IMR-90 (cell line): ENCODE data around the gene TMEM86B. TPM values are rescaled to one million over a fixed set of nuclear protein-coding genes. Genes with fewer than 3 reads are reported as not detected.

Experiments
- ATAC-seq: fragments of 200-7000 bp; cut with Tn5 transposase; 2 replicates; pipeline ENCODE4 v1.9.1; 2020; ENCODE audit warnings: low read depth, mild to moderate bottlenecking, moderate library complexity
- BruUV-seq: library from RNA; stranded (reverse); fragments of 400-500 nt; replicated peaks from 2 replicates; lab custom pipeline; 2021; lab: Mats Ljungman, UMichigan
- CTCF ChIA-PET: fragments of 300-600 bp; formaldehyde crosslinking; extraction: SDS; loops from one replicate; lab custom pipeline; 2021; ENCODE audit warnings: antibody characterized with exemption; lab: Yijun Ruan, JAX
- POLR2A ChIA-PET: fragments of 300-600 bp; sonication (Branson Sonifier 250); formaldehyde crosslinking; loops from one replicate; lab custom pipeline; 2022; ENCODE audit warnings: antibody characterized with exemption; ENCODE audit not compliant: unreplicated experiment; lab: Charles Lee
- DNase-seq: peaks from one replicate; pipeline ENCODE4 v3.0.0; 2013
- H2AFZ ChIP-seq: replicated peaks from 2 replicates; pipeline ENCODE3; 2013; ENCODE audit warnings: low read length, mild to moderate bottlenecking; ENCODE audit not compliant: poor library complexity
- H2AK5ac ChIP-seq: 2 replicates; pipeline ENCODE4 v1.6.1; 2013; ENCODE audit warnings: low read depth, low read length, inconsistent platforms
- H2AK9ac ChIP-seq: replicated peaks from 2 replicates; pipeline ENCODE3; 2013; ENCODE audit warnings: mild to moderate bottlenecking, low read depth, low read length, moderate library complexity; ENCODE audit not compliant: poor library complexity
- H2BK120ac ChIP-seq: 2 replicates; pipeline ENCODE4 v1.6.1; 2013; ENCODE audit warnings: low read depth, low read length, inconsistent platforms
- H2BK15ac ChIP-seq: 3 replicates; pipeline ENCODE4 v1.6.1; 2013; ENCODE audit warnings: low read depth, low read length, inconsistent platforms
- H2BK20ac ChIP-seq: 2 replicates; pipeline ENCODE4 v1.6.1; 2013; ENCODE audit warnings: low read depth, mild to moderate bottlenecking, inconsistent platforms, low read length, moderate library complexity
- H2BK5ac ChIP-seq: 2 replicates; pipeline ENCODE4 v1.6.1; 2013; ENCODE audit warnings: mild to moderate bottlenecking, low read depth, low read length, inconsistent platforms; ENCODE audit not compliant: poor library complexity, severe bottlenecking
- H3K14ac ChIP-seq: replicated peaks from 2 replicates; pipeline ENCODE4 v1.6.1; 2013; ENCODE audit warnings: low read depth, low read length, inconsistent platforms
- H3K18ac ChIP-seq: 2 replicates; pipeline ENCODE4 v1.6.1; 2013; ENCODE audit warnings: low read depth, low read length, control low read depth
- H3K23ac ChIP-seq: 2 replicates; pipeline ENCODE4 v1.6.1; 2013; ENCODE audit warnings: low read depth, low read length, inconsistent platforms
- H3K27ac ChIP-seq: 2 replicates; pipeline ENCODE4 v1.5.1; 2013; ENCODE audit warnings: mild to moderate bottlenecking, control low read depth, low read length; ENCODE audit not compliant: insufficient read depth
- H3K27me3 ChIP-seq: 2 replicates; pipeline ENCODE4 v1.6.1; 2013; ENCODE audit warnings: low read length; ENCODE audit not compliant: control insufficient read depth, insufficient read depth
- H3K36me3 ChIP-seq: 2 replicates; pipeline ENCODE4 v1.6.1; 2013; ENCODE audit warnings: low read length, mixed read lengths; ENCODE audit not compliant: control insufficient read depth, insufficient read depth
- H3K4ac ChIP-seq: 2 replicates; pipeline ENCODE4 v1.6.1; 2013; ENCODE audit warnings: low read depth, low read length, inconsistent platforms
- H3K4me1 ChIP-seq: 2 replicates; pipeline ENCODE4 v1.6.1; 2013; ENCODE audit warnings: low read length, mixed read lengths; ENCODE audit not compliant: control insufficient read depth, insufficient read depth
- H3K4me2 ChIP-seq: 2 replicates; pipeline ENCODE4 v1.6.1; 2013; ENCODE audit warnings: low read depth, mild to moderate bottlenecking, control low read depth, low read length, moderate library complexity
- H3K4me3 ChIP-seq: 2 replicates; pipeline ENCODE4 v1.5.1; 2013; ENCODE audit warnings: low read depth, mild to moderate bottlenecking, control low read depth, low read length, moderate library complexity; ENCODE audit not compliant: insufficient read depth
- H3K56ac ChIP-seq: 2 replicates; pipeline ENCODE4 v1.6.1; 2013; ENCODE audit warnings: low read length, inconsistent platforms; ENCODE audit not compliant: insufficient read depth; ENCODE audit errors: extremely low read depth
- H3K79me1 ChIP-seq, 2 experiments: 2 replicates each; pipeline ENCODE4 v1.6.1; 2013; ENCODE audit warnings: low read length in 2 of 2, inconsistent platforms in 1 of 2, low read depth in 1 of 2
- H3K9ac ChIP-seq: 2 replicates; pipeline ENCODE4 v1.6.1; 2013; ENCODE audit warnings: low read depth, low read length, control low read depth
- H3K9me1 ChIP-seq: 2 replicates; pipeline ENCODE4 v1.6.1; 2013; ENCODE audit warnings: low read length, inconsistent platforms; ENCODE audit not compliant: insufficient read depth
- H3K9me3 ChIP-seq: 2 replicates; pipeline ENCODE4 v1.6.1; 2013; ENCODE audit warnings: low read length; ENCODE audit not compliant: control insufficient read depth, insufficient read depth
- H4K20me1 ChIP-seq: 2 replicates; pipeline ENCODE4 v1.6.1; 2013; ENCODE audit warnings: low read length, inconsistent platforms; ENCODE audit not compliant: insufficient read depth
- H4K5ac ChIP-seq: 2 replicates; pipeline ENCODE4 v1.6.1; 2013; ENCODE audit warnings: mild to moderate bottlenecking, low read depth, low read length, control low read depth
- H4K8ac ChIP-seq, 2 experiments: 2 replicates each; pipeline ENCODE4 v1.6.1; 2013; ENCODE audit warnings: low read depth in 2 of 2, low read length in 2 of 2, control low read depth in 1 of 2, inconsistent platforms in 1 of 2
- H4K91ac ChIP-seq: 2 replicates; pipeline ENCODE4 v1.6.1; 2013; ENCODE audit warnings: low read depth, low read length, inconsistent platforms; ENCODE audit not compliant: insufficient read depth
- MAFK ChIP-seq: IDR thresholded peaks from 2 replicates; pipeline ENCODE4 v1.6.1; 2012; ENCODE audit warnings: low read depth, low read length, improper control_type of control experiment
- WGBS, 2 experiments: methylation state at CpG; one replicate each; pipeline versions ENCODE4 v1.1.5 to v1.1.7; 2013; ENCODE audit warnings: missing lambda C conversion rate in 2 of 2; ENCODE audit not compliant: insufficient read length in 1 of 2; ENCODE audit errors: extremely low coverage in 2 of 2; 5-methylcytosine and 5-hydroxymethylcytosine counted together
- dilution Hi-C: fragments of 300-500 bp; cut with HindIII; formaldehyde crosslinking; loops from one replicate; pipeline ENCODE4 v1.14.3; 2018; ENCODE audit warnings: low sequenced_read_pairs; ENCODE audit not compliant: unreplicated experiment
- in situ Hi-C: fragments of 300-500 bp; cut with MboI; formaldehyde crosslinking; loops from 3 replicates; pipeline ENCODE4 v1.14.3; 2019; ENCODE audit warnings: low sequenced_read_pairs, inconsistent platforms, mixed read lengths
- intact Hi-C: fragments of 100-400 bp; cut with micrococcal nuclease; formaldehyde crosslinking; loops from 2 replicates; pipeline ENCODE4 v1.10.0; 2022
- polyA plus RNA-seq, 3 experiments: library from polyadenylated mRNA; depleted of rRNA; stranded (reverse); fragments of >200 nt; gene quantifications; 2 replicates each; pipeline ENCODE4 v1.2.3, GENCODE V29; 2012; ENCODE audit warnings: low replicate concordance in 1 of 3
- total RNA-seq: library from RNA; depleted of rRNA; stranded (reverse); fragments of >200 nt; gene quantifications from 2 replicates; pipeline ENCODE4 v1.2.3, GENCODE V29; 2012

Gene TMEM86B
- total and polyA plus RNA-seq, 2 of the 4 experiments (the other 2 are of a cell fraction), result 0.18 to 2.4 TPM

DNA sequence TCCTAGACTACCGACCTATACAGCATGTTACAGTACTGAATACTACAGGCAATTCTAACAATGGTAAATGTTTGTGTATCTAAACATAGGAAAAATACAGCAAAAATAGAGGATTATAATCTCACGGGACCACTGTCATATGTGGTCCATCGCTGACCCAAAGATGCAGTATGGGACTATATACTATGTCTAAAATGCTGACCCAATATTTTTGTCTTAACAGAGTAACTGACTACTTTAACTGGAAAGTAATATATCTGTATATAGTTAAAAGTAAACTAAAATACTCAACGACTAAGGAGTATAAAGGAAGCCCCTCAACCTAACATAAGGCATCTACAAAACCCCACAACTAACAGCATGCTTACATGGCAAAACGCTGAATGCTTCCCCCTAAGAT lies 4.4 kb upstream of the TMEM86B start:
- no peak overlapping the region for H2AK9ac ChIP-seq
- no peak overlapping the region for H3K9ac ChIP-seq
- H3K18ac ChIP-seq, result no peak overlapping the region
- in situ Hi-C loops (no loop called here), intact Hi-C loops (no loop called here), dilution Hi-C loops (no loop called here)
- DNase-seq (no peak), ATAC-seq (no peak)
- no peak overlapping the region for H4K91ac ChIP-seq
- H2BK20ac ChIP-seq, result no peak overlapping the region
- peaks cover 63% of the 10 kb centered on the region for H3K36me3 ChIP-seq
- H3K56ac ChIP-seq, result no peak overlapping the region
- no peaks in the 10 kb centered on the region for H3K4me1 ChIP-seq
- H2BK5ac ChIP-seq, result no peak overlapping the region
- peaks cover 11% of the 10 kb centered on the region for H4K20me1 ChIP-seq
- H3K79me1 ChIP-seq, result peaks cover 6 to 24% of the 10 kb centered on the region in 2 experiments; a peak in 3 of 4 replicates
- no peak overlapping the region for H4K8ac ChIP-seq
- H3K27ac ChIP-seq, result no peak overlapping the region
- H2BK15ac ChIP-seq, result no peak overlapping the region
- no peak overlapping the region for H3K4ac ChIP-seq
- no peak overlapping the region for H3K14ac ChIP-seq
- ChIA-PET CTCF (no interaction called here), POLR2A (no interaction called here)
- no TSS peak for BruUV-seq
- H4K5ac ChIP-seq, result no peak overlapping the region
- no CpG with 5 or more reads among the region's 5 CpGs for WGBS, 2 experiments
- no peak overlapping the region for H2BK120ac ChIP-seq
- no peak overlapping the region for H2AK5ac ChIP-seq
- no peak overlapping the region for H2AFZ ChIP-seq
- H3K4me2 ChIP-seq, result no peak overlapping the region
- no peak overlapping the region for H3K23ac ChIP-seq
- no peak for TF ChIP-seq MAFK
- H3K27me3 ChIP-seq, result no peaks in the 10 kb centered on the region
- no peaks in the 10 kb centered on the region for H3K9me3 ChIP-seq
- H3K9me1 ChIP-seq, result peaks cover 5% of the 10 kb centered on the region
- no peak overlapping the region for H3K4me3 ChIP-seq
